ENCODE results near the gene MCM9. TPM values are rescaled to one million over a fixed set of nuclear protein-coding genes. Genes with fewer than 3 reads are reported as not detected.

Gene MCM9
- total and polyA plus RNA-seq, 2 of the 13 experiments (the other 11 are each of a cell fraction or from before 2014, with no cell fraction given): 3.8 to 17.2 TPM

GRCh38 chr6:118893807-118894424 is 41.0 kb downstream of the MCM9 start, which contains the start of gene ASF1A (continued):
- TF ChIP-seq MAFF (IDR thresholded peaks at IDR 0.05; ENCODE audit: low read depth, low read length) (no peak), ZNF3 (CRISPR knock-in tag; IDR thresholded peaks at IDR 0.05) (peak; percentile 2; the same call in 1 of the 2 replicates), FOXO1 (CRISPR knock-in tag; IDR thresholded peaks at IDR 0.05) (peak; percentile 65), ZNF441 (CRISPR knock-in tag; IDR thresholded peaks at IDR 0.05; ENCODE audit: borderline replicate concordance) (peak; percentile 75), THYN1 (CRISPR knock-in tag; IDR thresholded peaks at IDR 0.05; ENCODE audit: borderline replicate concordance, low read depth) (no peak), HMG20B (CRISPR knock-in tag; conservative IDR thresholded peaks at IDR 0.05) (peak; percentile 58; the same call in 1 of the 2 replicates), ZNF232 (CRISPR knock-in tag; IDR thresholded peaks at IDR 0.05; ENCODE audit: borderline replicate concordance) (0 out of 2 replicates have a peak, but pooled peaks have one; percentile 27), KLF9 (CRISPR knock-in tag; IDR thresholded peaks at IDR 0.05; ENCODE audit: low read depth) (0 out of 2 replicates have a peak, but pooled peaks have one; percentile 27), ZSCAN21 (CRISPR knock-in tag; IDR thresholded peaks at IDR 0.05; ENCODE audit: borderline replicate concordance) (0 out of 2 replicates have a peak, but pooled peaks have one; percentile 45), KDM4B (CRISPR knock-in tag; IDR thresholded peaks at IDR 0.05) (peak; percentile 88; the same call in 1 of the 2 replicates), ZZZ3 (CRISPR knock-in tag; IDR thresholded peaks at IDR 0.05; ENCODE audit: borderline replicate concordance) (no peak; the same call in 1 of the 2 replicates), SRY (CRISPR knock-in tag; IDR thresholded peaks at IDR 0.05) (peak; percentile 17; the same call in 1 of the 2 replicates), ZNF230 (CRISPR knock-in tag; IDR thresholded peaks at IDR 0.05) (no peak; the same call in 1 of the 2 replicates), CREB1 (IDR thresholded peaks at IDR 0.05) (no peak), CREB1 (CRISPR knock-in tag; IDR thresholded peaks at IDR 0.05) (peak; percentile 53; the same call in 1 of the 2 replicates), SP5 (CRISPR knock-in tag; IDR thresholded peaks at IDR 0.05; ENCODE audit: borderline replicate concordance, low read depth) (peak; percentile 87), ZNF770 (CRISPR knock-in tag; IDR thresholded peaks at IDR 0.05) (peak; percentile 95), SIN3A (IDR thresholded peaks at IDR 0.05; ENCODE audit: borderline replicate concordance, low read depth, low read length) (no peak; the same call in 1 of the 2 replicates)
- TF ChIP-seq, protein P1, sequence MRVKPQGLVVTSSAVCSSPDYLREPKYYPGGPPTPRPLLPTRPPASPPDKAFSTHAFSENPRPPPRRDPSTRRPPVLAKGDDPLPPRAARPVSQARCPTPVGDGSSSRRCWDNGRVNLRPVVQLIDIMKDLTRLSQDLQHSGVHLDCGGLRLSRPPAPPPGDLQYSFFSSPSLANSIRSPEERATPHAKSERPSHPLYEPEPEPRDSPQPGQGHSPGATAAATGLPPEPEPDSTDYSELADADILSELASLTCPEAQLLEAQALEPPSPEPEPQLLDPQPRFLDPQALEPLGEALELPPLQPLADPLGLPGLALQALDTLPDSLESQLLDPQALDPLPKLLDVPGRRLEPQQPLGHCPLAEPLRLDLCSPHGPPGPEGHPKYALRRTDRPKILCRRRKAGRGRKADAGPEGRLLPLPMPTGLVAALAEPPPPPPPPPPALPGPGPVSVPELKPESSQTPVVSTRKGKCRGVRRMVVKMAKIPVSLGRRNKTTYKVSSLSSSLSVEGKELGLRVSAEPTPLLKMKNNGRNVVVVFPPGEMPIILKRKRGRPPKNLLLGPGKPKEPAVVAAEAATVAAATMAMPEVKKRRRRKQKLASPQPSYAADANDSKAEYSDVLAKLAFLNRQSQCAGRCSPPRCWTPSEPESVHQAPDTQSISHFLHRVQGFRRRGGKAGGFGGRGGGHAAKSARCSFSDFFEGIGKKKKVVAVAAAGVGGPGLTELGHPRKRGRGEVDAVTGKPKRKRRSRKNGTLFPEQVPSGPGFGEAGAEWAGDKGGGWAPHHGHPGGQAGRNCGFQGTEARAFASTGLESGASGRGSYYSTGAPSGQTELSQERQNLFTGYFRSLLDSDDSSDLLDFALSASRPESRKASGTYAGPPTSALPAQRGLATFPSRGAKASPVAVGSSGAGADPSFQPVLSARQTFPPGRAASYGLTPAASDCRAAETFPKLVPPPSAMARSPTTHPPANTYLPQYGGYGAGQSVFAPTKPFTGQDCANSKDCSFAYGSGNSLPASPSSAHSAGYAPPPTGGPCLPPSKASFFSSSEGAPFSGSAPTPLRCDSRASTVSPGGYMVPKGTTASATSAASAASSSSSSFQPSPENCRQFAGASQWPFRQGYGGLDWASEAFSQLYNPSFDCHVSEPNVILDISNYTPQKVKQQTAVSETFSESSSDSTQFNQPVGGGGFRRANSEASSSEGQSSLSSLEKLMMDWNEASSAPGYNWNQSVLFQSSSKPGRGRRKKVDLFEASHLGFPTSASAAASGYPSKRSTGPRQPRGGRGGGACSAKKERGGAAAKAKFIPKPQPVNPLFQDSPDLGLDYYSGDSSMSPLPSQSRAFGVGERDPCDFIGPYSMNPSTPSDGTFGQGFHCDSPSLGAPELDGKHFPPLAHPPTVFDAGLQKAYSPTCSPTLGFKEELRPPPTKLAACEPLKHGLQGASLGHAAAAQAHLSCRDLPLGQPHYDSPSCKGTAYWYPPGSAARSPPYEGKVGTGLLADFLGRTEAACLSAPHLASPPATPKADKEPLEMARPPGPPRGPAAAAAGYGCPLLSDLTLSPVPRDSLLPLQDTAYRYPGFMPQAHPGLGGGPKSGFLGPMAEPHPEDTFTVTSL (CRISPR knock-in tag; IDR thresholded peaks at IDR 0.05; ENCODE audit: borderline replicate concordance): no peak
- TF ChIP-seq, protein P2, sequence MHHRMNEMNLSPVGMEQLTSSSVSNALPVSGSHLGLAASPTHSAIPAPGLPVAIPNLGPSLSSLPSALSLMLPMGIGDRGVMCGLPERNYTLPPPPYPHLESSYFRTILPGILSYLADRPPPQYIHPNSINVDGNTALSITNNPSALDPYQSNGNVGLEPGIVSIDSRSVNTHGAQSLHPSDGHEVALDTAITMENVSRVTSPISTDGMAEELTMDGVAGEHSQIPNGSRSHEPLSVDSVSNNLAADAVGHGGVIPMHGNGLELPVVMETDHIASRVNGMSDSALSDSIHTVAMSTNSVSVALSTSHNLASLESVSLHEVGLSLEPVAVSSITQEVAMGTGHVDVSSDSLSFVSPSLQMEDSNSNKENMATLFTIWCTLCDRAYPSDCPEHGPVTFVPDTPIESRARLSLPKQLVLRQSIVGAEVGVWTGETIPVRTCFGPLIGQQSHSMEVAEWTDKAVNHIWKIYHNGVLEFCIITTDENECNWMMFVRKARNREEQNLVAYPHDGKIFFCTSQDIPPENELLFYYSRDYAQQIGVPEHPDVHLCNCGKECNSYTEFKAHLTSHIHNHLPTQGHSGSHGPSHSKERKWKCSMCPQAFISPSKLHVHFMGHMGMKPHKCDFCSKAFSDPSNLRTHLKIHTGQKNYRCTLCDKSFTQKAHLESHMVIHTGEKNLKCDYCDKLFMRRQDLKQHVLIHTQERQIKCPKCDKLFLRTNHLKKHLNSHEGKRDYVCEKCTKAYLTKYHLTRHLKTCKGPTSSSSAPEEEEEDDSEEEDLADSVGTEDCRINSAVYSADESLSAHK (CRISPR knock-in tag; IDR thresholded peaks at IDR 0.05; ENCODE audit: borderline replicate concordance): no peak
